A549 (cell line): Measurements from ENCODE around the gene HSPG2. TPM values are rescaled to one million over a fixed set of nuclear protein-coding genes. Genes with fewer than 3 reads are reported as not detected.

Source experiments
- ATAC-seq, 2 experiments: fragments of 200-7000 bp in 1 of 2; fragments of >200 bp in 1 of 2; cut with Nextera tagmentation in 1 of 2; cut with Tn5 transposase in 1 of 2; 3 replicates each; pipeline versions ENCODE4 v1.8.0 to v1.9.1; 2018 to 2020; ENCODE audit warnings: mild to moderate bottlenecking in 1 of 2, moderate library complexity in 1 of 2
- CTCF ChIA-PET: fragments of 300-600 bp; sonication (Branson Sonifier 250); formaldehyde crosslinking; extraction: SDS; loops from one replicate; lab custom pipeline; 2021; ENCODE audit warnings: antibody characterized with exemption, inconsistent platforms; lab: Yijun Ruan, JAX
- POLR2A ChIA-PET: fragments of 350-600 bp; formaldehyde crosslinking; extraction: SDS; loops from one replicate; lab custom pipeline; 2021; ENCODE audit warnings: antibody characterized with exemption, inconsistent platforms; lab: Yijun Ruan, JAX
- DNase-seq, 2 experiments: peaks; one replicate each; pipeline versions ENCODE4 v3.0.0 to v3.0.0-alpha.2; 2011 to 2016; ENCODE audit warnings: low read depth in 1 of 2, low spot score in 1 of 2
- FAIRE-seq: peaks from 2 replicates; lab custom pipeline; 2011; peaks lifted over from hg19 to GRCh38; lab: Jason Lieb, UNC
- H3K27ac ChIP-seq, 2 experiments: fragments of >200 bp; sonication (Bioruptor Twin); formaldehyde crosslinking; 3 replicates each; pipeline ENCODE4 v1.5.1; 2016 to 2017
- H3K4me1 ChIP-seq: fragments of >200 bp; sonication (Bioruptor Twin); formaldehyde crosslinking; 3 replicates; pipeline ENCODE4 v1.6.1; 2016
- H3K4me2 ChIP-seq: fragments of >200 bp; sonication (Bioruptor Twin); formaldehyde crosslinking; 3 replicates; pipeline ENCODE4 v1.6.1; 2016
- H3K4me3 ChIP-seq: fragments of >200 bp; sonication (Bioruptor Twin); formaldehyde crosslinking; 3 replicates; pipeline ENCODE4 v1.5.1; 2016
- H3K9me3 ChIP-seq: fragments of >200 bp; sonication (Bioruptor Twin); formaldehyde crosslinking; 3 replicates; pipeline ENCODE4 v1.6.1; 2016
- BCL3 ChIP-seq: fragments of >200 bp; sonication (Bioruptor Twin); formaldehyde crosslinking; IDR thresholded peaks from 3 replicates; pipeline ENCODE4 v1.6.1; 2016
- CBX8 ChIP-seq: fragments of 200-600 bp; sonication (generic); IDR thresholded peaks from 2 replicates; pipeline ENCODE4 v1.6.1; 2016
- FOSL2 ChIP-seq, 2 experiments: fragments of 450-650 bp in 1 of 2; fragments of >200 bp in 1 of 2; sonication (Bioruptor Twin) in 1 of 2; formaldehyde crosslinking; IDR thresholded peaks; 2 replicates each; pipeline versions ENCODE4 v1.5.0 to v1.6.1; 2016 to 2020; ENCODE audit warnings: mild to moderate bottlenecking in 1 of 2, moderate library complexity in 1 of 2
- HDAC2 ChIP-seq: fragments of 200-600 bp; sonication (generic); IDR thresholded peaks from 2 replicates; pipeline ENCODE4 v1.6.1; 2016
- MAZ ChIP-seq: fragments of 150-350 bp; IDR thresholded peaks from 2 replicates; pipeline ENCODE4 v1.6.1; 2014; ENCODE audit warnings: antibody characterized with exemption, low read depth, low read length, borderline replicate concordance
- PHF8 ChIP-seq: fragments of 200-600 bp; sonication (generic); IDR thresholded peaks from 2 replicates; pipeline ENCODE4 v1.6.1; 2016; ENCODE audit warnings: low read depth, mild to moderate bottlenecking, antibody characterized with exemption, moderate library complexity, borderline replicate concordance
- RNF2 ChIP-seq: fragments of 200-600 bp; sonication (generic); IDR thresholded peaks from 2 replicates; pipeline ENCODE4 v1.6.1; 2016; ENCODE audit warnings: low read depth, mild to moderate bottlenecking, antibody characterized with exemption, moderate library complexity, borderline replicate concordance
- SMC3 ChIP-seq: fragments of >200 bp; sonication (Bioruptor Twin); formaldehyde crosslinking; IDR thresholded peaks from 3 replicates; pipeline ENCODE4 v1.6.1; 2018; ENCODE audit warnings: inconsistent platforms
- TFCP2L1 ChIP-seq: fragments of 250-450 bp; sonication (Bioruptor Pico); IDR thresholded peaks from 2 replicates; pipeline ENCODE4 v1.5.0; 2021; ENCODE audit warnings: mild to moderate bottlenecking
- ZFP36 ChIP-seq: fragments of 450-650 bp; IDR thresholded peaks from 2 replicates; pipeline ENCODE4 v1.6.1; 2014; ENCODE audit warnings: borderline replicate concordance; ENCODE audit not compliant: partially characterized antibody
- WGBS: methylation state at CpG from one replicate; pipeline ENCODE4 v1.1.6; 2017; ENCODE audit errors: missing lambda C conversion rate; 5-methylcytosine and 5-hydroxymethylcytosine counted together
- polyA plus RNA-seq, 4 experiments: library from polyadenylated mRNA; depleted of rRNA in 3 of 4; stranded (reverse); fragments of >200 nt; fragmentation: RNase III in 1 of 4; extraction: RNeasy Plus Mini Kit Qiagen cat#74134 plus additional on column Dnase treatment in 1 of 4; gene quantifications; 2 replicates in 3 of 4; 3 replicates in 1 of 4; pipeline ENCODE4 v1.2.3, GENCODE V29; 2011 to 2017
- TF ChIP-seq, protein P1 (sequence below): fragments of 200-600 bp; sonication (generic); IDR thresholded peaks from 2 replicates; pipeline ENCODE4 v1.6.1; 2016; ENCODE audit warnings: antibody characterized with exemption, mild to moderate bottlenecking, moderate library complexity

The HSPG2 gene
- polyA plus RNA-seq, 2 of the 4 experiments (the other 2 are of a cell fraction) = 7.0 to 42.7 TPM

DNA sequence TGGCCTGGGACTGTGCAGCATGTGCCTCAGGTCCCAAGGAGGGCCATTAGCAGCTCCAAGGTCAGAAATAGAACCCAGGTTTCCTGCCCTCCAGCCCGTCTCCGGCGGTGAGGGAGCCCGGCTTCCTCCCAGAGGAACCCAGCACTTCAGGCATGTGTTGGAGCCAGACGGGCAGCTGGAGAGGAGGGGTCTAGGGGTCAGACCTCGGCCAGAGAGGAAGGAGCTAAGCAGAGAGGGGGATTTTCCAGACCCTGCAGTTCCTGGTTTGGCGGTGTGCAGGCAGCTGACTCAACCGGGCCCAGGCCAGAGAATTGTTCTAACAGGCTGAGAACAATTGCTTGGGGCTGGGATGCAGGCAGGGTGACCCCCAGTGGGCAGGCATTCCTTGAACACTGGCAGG lies 37.1 kb downstream of the HSPG2 start:
- TF ChIP-seq ZFP36 (no peak), RNF2 (no peak), TFCP2L1 (CRISPR knock-in tag) (no peak), CBX8 (no peak), BCL3 (no peak)
- ATAC-seq (no peak), FAIRE-seq (no peak), DNase-seq (no peak)
- Histone ChIP-seq H3K4me3 (no peak overlapping the region), H3K4me1 (peaks cover 18% of the 10 kb centered on the region; the same call in 2 of the 3 replicates), H3K27ac (no peak overlapping the region), H3K4me2 (no peak overlapping the region), H3K9me3 (no peaks in the 10 kb centered on the region)
- ChIA-PET POLR2A (no interaction called here), CTCF (no interaction called here)
- WGBS = 91% methylated on average over 8 of the region's 8 CpGs

DNA sequence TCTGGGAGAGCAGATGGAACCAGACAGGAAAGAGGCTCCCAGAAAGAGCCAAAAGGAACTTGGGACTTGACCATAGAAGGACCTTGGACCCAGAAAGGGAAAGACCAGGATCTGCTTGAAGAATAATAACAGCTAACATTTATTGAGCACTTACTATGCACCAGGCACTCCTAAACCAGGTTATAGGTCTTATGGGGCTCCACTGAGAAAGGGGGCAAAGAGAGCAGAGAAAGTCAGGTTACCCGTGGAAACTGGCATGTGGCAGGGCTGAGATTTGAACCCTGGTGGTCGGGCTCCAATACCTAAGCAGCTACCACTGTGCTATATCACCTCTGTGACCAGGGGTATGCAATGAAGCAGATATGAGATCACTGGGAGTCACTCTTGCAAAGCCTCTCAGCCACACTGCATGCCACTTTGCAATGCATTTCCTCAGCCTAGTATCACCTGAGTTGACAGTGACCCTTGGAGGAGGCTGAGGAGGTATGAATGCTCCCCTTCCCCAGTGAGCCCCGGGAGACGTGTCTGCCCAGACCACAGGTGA lies 37.8 kb downstream of the HSPG2 start:
- POLR2A ChIA-PET = no interaction called here
- Histone ChIP-seq H3K4me1 (peaks cover 16% of the 10 kb centered on the region; the same call in 2 of the 3 replicates), H3K4me2 (no peak overlapping the region), H3K4me3 (no peak overlapping the region), H3K9me3 (no peaks in the 10 kb centered on the region), H3K27ac (no peak overlapping the region)
- FAIRE-seq = no peak
- TF ChIP-seq MAZ (no peak), SMC3 (no peak), RNF2 (no peak), HDAC2 (no peak), FOSL2 (IDR thresholded peaks at IDR 0.05) (no peak), FOSL2 (CRISPR knock-in tag; IDR thresholded peaks at IDR 0.05) (no peak)
- WGBS = 84% methylated on average over 4 of the region's 4 CpGs
- ATAC-seq = no peak
- DNase-seq = no peak
- CTCF ChIA-PET = no interaction called here

DNA sequence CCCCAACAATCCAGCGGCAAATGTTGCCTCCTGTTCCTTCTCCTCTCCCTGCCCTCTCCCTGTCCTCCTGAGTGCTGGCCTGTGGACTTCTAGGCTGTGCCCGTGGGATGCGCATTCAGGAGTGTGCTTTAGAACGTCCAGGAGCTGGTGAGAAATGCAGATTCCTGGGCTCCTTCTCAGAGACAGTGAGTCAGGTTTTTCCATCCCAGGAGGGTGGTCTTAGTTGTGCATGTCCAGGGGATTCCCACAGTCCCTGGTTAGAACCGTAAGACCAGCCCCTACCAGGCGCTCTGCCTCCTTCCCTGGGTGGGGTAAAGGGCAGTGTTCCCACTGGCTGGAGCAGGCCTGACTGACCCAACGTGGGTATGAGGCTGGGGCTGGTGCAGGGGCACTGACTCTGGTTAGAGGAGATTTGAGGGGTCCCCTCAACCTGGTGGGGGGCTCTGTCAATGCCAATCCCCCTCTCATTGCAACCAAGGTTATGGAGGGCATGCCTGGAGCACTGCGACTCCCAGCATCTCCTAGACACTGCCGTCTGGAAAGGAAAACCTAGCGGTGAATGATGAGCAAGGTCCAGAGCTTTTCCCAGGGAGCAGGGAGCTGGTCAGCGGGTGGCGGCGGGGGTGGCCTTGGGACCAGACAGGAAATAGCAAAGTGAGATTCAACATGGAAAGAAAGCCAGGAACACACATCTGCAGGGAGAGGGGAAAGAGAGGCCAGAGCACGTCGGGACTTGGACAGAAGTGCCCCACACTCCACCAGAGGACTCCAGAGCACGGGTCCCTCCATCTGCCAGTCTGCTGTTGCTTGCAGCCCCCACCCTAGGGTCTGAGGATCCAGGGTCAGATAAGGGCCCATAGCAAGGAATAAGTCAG lies 38.5 kb downstream of the HSPG2 start:
- Histone ChIP-seq H3K4me3 (no peak overlapping the region), H3K27ac (0 out of 6 replicates have a peak overlapping the region, but pooled peaks of 1 of the 2 experiments have one; percentile 18), H3K4me2 (no peak overlapping the region), H3K9me3 (no peaks in the 10 kb centered on the region), H3K4me1 (peaks cover 11% of the 10 kb centered on the region; the same call in 2 of the 3 replicates)
- DNase-seq (no peak), FAIRE-seq (no peak), ATAC-seq (no peak)
- ChIA-PET CTCF (no interaction called here), POLR2A (no interaction called here)
- WGBS = 86% methylated on average over 12 of the region's 16 CpGs
- TF ChIP-seq, protein P1, sequence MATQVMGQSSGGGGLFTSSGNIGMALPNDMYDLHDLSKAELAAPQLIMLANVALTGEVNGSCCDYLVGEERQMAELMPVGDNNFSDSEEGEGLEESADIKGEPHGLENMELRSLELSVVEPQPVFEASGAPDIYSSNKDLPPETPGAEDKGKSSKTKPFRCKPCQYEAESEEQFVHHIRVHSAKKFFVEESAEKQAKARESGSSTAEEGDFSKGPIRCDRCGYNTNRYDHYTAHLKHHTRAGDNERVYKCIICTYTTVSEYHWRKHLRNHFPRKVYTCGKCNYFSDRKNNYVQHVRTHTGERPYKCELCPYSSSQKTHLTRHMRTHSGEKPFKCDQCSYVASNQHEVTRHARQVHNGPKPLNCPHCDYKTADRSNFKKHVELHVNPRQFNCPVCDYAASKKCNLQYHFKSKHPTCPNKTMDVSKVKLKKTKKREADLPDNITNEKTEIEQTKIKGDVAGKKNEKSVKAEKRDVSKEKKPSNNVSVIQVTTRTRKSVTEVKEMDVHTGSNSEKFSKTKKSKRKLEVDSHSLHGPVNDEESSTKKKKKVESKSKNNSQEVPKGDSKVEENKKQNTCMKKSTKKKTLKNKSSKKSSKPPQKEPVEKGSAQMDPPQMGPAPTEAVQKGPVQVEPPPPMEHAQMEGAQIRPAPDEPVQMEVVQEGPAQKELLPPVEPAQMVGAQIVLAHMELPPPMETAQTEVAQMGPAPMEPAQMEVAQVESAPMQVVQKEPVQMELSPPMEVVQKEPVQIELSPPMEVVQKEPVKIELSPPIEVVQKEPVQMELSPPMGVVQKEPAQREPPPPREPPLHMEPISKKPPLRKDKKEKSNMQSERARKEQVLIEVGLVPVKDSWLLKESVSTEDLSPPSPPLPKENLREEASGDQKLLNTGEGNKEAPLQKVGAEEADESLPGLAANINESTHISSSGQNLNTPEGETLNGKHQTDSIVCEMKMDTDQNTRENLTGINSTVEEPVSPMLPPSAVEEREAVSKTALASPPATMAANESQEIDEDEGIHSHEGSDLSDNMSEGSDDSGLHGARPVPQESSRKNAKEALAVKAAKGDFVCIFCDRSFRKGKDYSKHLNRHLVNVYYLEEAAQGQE = no peak

DNA sequence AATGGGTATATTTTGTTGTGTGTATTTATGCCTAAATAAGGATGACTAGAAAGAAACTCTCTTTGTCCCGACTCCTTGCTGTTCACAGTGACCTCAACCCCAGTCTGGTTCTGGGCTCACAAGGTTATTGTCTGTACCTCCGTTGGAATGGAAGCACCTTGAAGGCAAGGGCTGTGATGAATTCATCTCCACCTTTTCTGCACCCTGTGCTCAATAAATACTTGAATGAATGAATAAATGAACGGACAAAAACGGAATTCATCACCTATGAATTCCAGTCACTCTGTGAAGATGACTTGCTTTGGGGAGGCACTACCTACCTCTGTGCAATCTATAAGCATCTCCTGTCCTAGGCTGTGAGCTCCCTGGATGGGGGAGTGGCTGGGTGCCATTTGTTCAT lies 39.3 kb downstream of the HSPG2 start:
- H3K4me3 ChIP-seq = no peak overlapping the region
- WGBS = 92% methylated on average over 4 of the region's 4 CpGs
- no peak overlapping the region for H3K4me2 ChIP-seq
- ChIA-PET CTCF (no interaction called here), POLR2A (no interaction called here)
- no peaks in the 10 kb centered on the region for H3K9me3 ChIP-seq
- TF ChIP-seq PHF8 = no peak
- TF ChIP-seq, all 56 proteins: peak for 0
- DNase-seq (no peak), ATAC-seq (no peak), FAIRE-seq (no peak)
- Histone ChIP-seq H3K4me1 (peaks cover 8% of the 10 kb centered on the region; the same call in 2 of the 3 replicates), H3K27ac (no peak overlapping the region)
